ENCODE data around the gene MTRF1L.

The MTRF1L gene

DNA sequence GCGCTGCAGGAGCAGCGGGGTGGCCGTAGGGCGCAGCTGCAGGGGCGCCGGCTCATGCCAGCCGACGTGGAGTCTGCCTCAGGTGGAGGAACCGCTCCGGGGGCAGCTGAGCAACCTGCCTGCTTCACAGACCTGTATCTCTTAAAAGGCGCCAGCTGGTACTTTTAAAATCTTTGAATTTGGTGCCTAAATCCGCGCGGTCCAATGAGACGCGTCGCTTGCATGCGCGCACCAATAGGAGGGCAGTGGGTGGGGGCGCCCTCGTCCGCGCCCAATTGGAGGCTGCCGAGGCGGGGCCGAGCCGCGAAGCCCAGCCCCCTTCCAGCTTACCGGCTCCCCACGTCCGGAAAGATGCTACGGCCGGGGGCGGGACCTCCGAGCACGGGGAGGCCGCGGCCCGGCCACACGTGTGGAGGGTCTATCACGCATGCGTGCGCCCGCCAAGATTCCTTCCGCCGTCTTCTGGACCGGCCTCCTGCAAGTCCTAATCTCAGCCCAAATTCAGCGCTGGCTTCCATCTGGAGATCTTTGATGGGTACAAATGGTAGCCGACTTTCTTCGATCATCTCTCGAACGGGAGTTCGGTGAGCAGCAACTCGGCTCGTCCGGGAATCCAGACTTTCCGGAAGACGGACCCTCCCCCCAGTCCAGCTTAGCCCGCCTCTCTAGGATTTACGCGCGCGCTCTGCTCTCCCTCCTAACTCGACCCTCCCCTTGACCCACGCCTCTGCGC lies 19.4 kb downstream of the MTRF1L start, which contains the start of gene FBXO5:
Gene FBXO5, minus strand, starts transcription at position 138 of the 733 bp plus-strand sequence. Its CDS starts 82 bp downstream, at position 56.
- peak; percentile 21 for TF ChIP-seq CTCF (IDR thresholded peaks at IDR 0.05)
- Histone ChIP-seq H3K9me3 (no peaks in the 10 kb centered on the region), H3K4me3 (ENCODE audit: low read depth in 1 of 2, low read length in 1 of 2) (peak within 1 kb of the TSS; percentile 95 to 96), H3K36me3 (no peaks in the 10 kb centered on the region), H3K27ac (peak within 1 kb of the TSS; percentile 81), H3K4me1 (ENCODE audit: control insufficient read depth in 1 of 2, insufficient read depth in 1 of 2, low read depth in 1 of 2, low read length in 1 of 2) (peaks cover 37 to 49% of the 10 kb centered on the region in 2 experiments), H3K27me3 (no peaks in the 10 kb centered on the region)

DNA sequence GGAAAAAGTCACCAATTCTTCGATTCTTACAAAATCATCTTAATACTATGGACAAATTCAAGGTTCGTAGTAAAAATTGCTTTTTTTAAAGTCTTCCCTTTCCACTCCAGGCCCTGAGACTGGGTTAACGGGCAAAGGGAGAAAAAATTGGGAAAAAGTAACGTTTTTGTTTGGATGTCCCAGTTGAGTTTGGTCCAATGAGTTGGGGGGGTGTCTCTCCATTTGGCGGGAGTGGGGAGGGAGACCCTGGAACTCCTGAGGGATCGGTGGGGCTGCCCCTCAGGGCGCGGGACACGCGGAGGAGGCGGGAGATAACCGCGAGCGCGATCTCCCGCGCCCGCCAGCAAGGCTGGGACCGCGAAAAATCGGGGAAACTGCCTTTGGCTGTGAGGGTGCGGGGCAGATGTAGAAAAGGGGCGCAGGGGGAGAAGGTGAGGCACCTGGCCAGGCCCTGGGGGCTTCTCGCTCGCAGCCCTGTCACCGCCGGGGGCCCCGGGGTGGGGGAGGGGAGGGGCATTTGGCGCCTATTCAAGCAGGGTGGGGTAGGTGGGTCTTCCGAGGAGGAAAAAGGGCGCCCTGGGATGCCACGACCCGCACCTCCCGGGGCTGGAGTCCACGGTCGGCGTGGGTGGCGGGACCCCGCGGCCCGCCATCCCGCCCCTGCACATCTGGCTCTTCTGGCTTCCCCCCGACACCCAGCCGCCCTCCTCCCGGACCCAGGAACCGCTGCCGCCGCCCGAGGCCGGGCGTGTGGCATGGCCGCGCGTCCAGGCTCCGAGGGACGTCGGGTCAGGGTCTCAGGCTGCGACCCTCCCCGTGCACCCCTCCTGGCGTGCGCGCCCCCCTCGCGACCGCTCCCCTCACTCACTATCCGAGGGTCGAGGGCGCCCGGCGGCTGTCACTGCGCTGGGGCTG lies 20.3 kb downstream of the MTRF1L start:
- H3K4me1 ChIP-seq (ENCODE audit: control insufficient read depth in 1 of 2, insufficient read depth in 1 of 2, low read depth in 1 of 2, low read length in 1 of 2) = peaks cover 45 to 56% of the 10 kb centered on the region in 2 experiments
- TF ChIP-seq CTCF (IDR thresholded peaks at IDR 0.05) = no peak

GRCh38 chr6:152981219-152981618 lies 21.3 kb downstream of the MTRF1L start:
- H3K27me3 ChIP-seq = no peaks in the 10 kb centered on the region
- no peaks in the 10 kb centered on the region for H3K36me3 ChIP-seq
- H3K27ac ChIP-seq = no peak overlapping the region
- H3K4me1 ChIP-seq (ENCODE audit: control insufficient read depth in 1 of 2, insufficient read depth in 1 of 2, low read depth in 1 of 2, low read length in 1 of 2) = peaks cover 55 to 66% of the 10 kb centered on the region in 2 experiments
- H3K4me3 ChIP-seq (ENCODE audit: low read depth in 1 of 2, low read length in 1 of 2) = no peak overlapping the region
- no peak for TF ChIP-seq CTCF (IDR thresholded peaks at IDR 0.05)
- H3K9me3 ChIP-seq = no peaks in the 10 kb centered on the region

More for the DNA sequence above, 20.3 kb downstream of the MTRF1L start:
- no peaks in the 10 kb centered on the region for H3K27me3 ChIP-seq
- H3K4me3 ChIP-seq (ENCODE audit: low read depth in 1 of 2, low read length in 1 of 2) = peak overlapping the region; percentile 95 to 96
- H3K27ac ChIP-seq = no peak overlapping the region
- H3K36me3 ChIP-seq = no peaks in the 10 kb centered on the region
- H3K9me3 ChIP-seq = no peaks in the 10 kb centered on the region

DNA sequence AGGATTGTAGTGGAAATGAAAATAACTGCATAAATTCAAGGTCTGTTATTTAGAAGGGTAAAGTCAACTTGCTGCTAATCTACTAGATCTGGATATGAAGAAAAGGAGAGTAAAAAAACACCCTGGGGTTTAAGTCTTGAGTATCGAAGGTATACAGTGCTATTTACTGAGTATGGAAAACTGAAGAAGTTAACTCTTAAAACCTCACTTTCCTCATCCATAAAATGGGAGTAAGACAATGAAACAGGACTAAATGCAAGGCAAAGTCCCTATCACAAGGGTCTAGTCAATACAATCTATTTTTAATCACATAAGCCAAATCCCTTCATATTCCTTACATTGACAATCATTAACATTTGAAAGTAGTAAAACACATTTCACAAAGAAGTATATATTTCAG lies 21.9 kb downstream of the MTRF1L start:
- no peak for TF ChIP-seq CTCF (IDR thresholded peaks at IDR 0.05)
- Histone ChIP-seq H3K27me3 (no peaks in the 10 kb centered on the region), H3K4me3 (ENCODE audit: low read depth in 1 of 2, low read length in 1 of 2) (no peak overlapping the region), H3K36me3 (no peaks in the 10 kb centered on the region), H3K9me3 (no peaks in the 10 kb centered on the region), H3K27ac (no peak overlapping the region), H3K4me1 (ENCODE audit: control insufficient read depth in 1 of 2, insufficient read depth in 1 of 2, low read depth in 1 of 2, low read length in 1 of 2) (peaks cover 61 to 68% of the 10 kb centered on the region in 2 experiments)

DNA sequence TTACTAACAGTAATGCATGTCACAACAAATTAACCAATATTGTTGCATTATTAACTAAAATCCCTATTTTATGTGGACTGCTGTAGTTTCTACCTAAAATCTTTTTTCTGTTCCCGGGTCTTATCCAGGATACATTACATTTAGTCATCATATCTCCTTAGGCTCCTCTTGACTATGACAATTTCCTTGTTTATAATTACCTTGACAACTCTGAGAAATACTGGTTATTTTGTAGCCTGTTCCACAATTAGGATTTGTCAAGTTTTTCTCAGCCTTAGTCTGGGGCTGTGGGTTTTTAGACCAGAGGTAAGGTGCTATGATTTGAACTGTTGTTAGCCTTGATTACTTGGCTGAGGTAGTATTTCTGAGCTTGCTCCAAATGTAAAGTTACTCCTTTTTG lies 23.4 kb downstream of the MTRF1L start:
- Histone ChIP-seq H3K36me3 (no peaks in the 10 kb centered on the region), H3K4me3 (ENCODE audit: low read depth in 1 of 2, low read length in 1 of 2) (no peak overlapping the region), H3K9me3 (no peaks in the 10 kb centered on the region), H3K4me1 (ENCODE audit: control insufficient read depth in 1 of 2, insufficient read depth in 1 of 2, low read depth in 1 of 2, low read length in 1 of 2) (peaks cover 70 to 76% of the 10 kb centered on the region in 2 experiments), H3K27me3 (no peaks in the 10 kb centered on the region), H3K27ac (no peak overlapping the region)
- no peak for TF ChIP-seq CTCF (IDR thresholded peaks at IDR 0.05)

All from neutrophil (primary cell).